ENCODE measurements around the gene HS3ST4. TPM values are rescaled to one million over a fixed set of nuclear protein-coding genes. Genes with fewer than 3 reads are reported as not detected.

Gene HS3ST4
- polyA plus RNA-seq, 1 donor (not counting 4 experiments of a cell fraction or from before 2014, with no cell fraction given): not detected

GRCh38 chr16:26139884-26140283, 448.1 kb downstream of the HS3ST4 start:
- TF ChIP-seq EZH2 (IDR thresholded peaks at IDR 0.05; ENCODE audit: low read length): no peak
- no peak for TF ChIP-seq CTCF (optimal IDR thresholded peaks at IDR 0.05 in 1 of 3, IDR thresholded peaks at IDR 0.05 in 1 of 3, conservative IDR thresholded peaks at IDR 0.05 in 1 of 3; ENCODE audit: extremely low read depth in 1 of 3, insufficient read depth in 2 of 3, low read length in 3 of 3)
- Histone ChIP-seq H3K4me3 (ENCODE audit: control insufficient read depth in 2 of 3, extremely low read depth in 1 of 3, insufficient read depth in 2 of 3, low read depth in 1 of 3, low read length in 3 of 3) (no peak overlapping the region), H3K36me3 (ENCODE audit: control insufficient read depth in 2 of 2, extremely low read depth in 1 of 2, insufficient read depth in 2 of 2, low read length in 2 of 2) (no peaks in the 10 kb centered on the region), H3K4me1 (ENCODE audit: control insufficient read depth, extremely low read depth, insufficient read depth, low read length) (no peaks in the 10 kb centered on the region), H3K9ac (ENCODE audit: control insufficient read depth, extremely low read depth, insufficient read depth, low read length) (no peak overlapping the region), H2AFZ (ENCODE audit: control insufficient read depth, low read length) (no peak overlapping the region), H3K79me2 (ENCODE audit: control insufficient read depth, insufficient read depth, low read length) (no peaks in the 10 kb centered on the region), H3K27me3 (ENCODE audit: control insufficient read depth, extremely low read depth, insufficient read depth, low read length) (no peaks in the 10 kb centered on the region), H3K27ac (ENCODE audit: control insufficient read depth, insufficient read depth, low read length) (no peak overlapping the region), H3K4me2 (ENCODE audit: control insufficient read depth, extremely low read depth, insufficient read depth, low read depth, low read length) (no peak overlapping the region), H3K9me3 (ENCODE audit: control insufficient read depth, low read depth, low read length) (peaks cover 3% of the 10 kb centered on the region), H4K20me1 (ENCODE audit: control insufficient read depth, extremely low read depth, insufficient read depth, low read length) (no peaks in the 10 kb centered on the region), H3K9me1 (ENCODE audit: control insufficient read depth, extremely low read depth, insufficient read depth, low read length) (no peaks in the 10 kb centered on the region)
- dilution Hi-C loops (cut with MboI; ENCODE audit: extremely low pct_ligation_motif_present, low sequenced_read_pairs): no loop called here
- no peak for FAIRE-seq
- DNase-seq (ENCODE audit: low read depth, low spot score): no peak

GRCh38 chr16:26149364-26150190, 457.8 kb downstream of the HS3ST4 start:
- no peak for FAIRE-seq

More at GRCh38 chr16:26149364-26150190, 457.8 kb downstream of the HS3ST4 start:
- no peaks in the 10 kb centered on the region for H3K27me3 ChIP-seq (ENCODE audit: control insufficient read depth, extremely low read depth, insufficient read depth, low read length)
- no peaks in the 10 kb centered on the region for H3K9me1 ChIP-seq (ENCODE audit: control insufficient read depth, extremely low read depth, insufficient read depth, low read length)
- no peaks in the 10 kb centered on the region for H3K36me3 ChIP-seq (ENCODE audit: control insufficient read depth in 2 of 2, extremely low read depth in 1 of 2, insufficient read depth in 2 of 2, low read length in 2 of 2)
- no peak for DNase-seq (ENCODE audit: low read depth, low spot score)
- H3K9me3 ChIP-seq (ENCODE audit: control insufficient read depth, low read depth, low read length): no peaks in the 10 kb centered on the region
- H2AFZ ChIP-seq (ENCODE audit: control insufficient read depth, low read length): no peak overlapping the region
- no peaks in the 10 kb centered on the region for H3K79me2 ChIP-seq (ENCODE audit: control insufficient read depth, insufficient read depth, low read length)
- TF ChIP-seq EZH2 (IDR thresholded peaks at IDR 0.05; ENCODE audit: low read length) (no peak), CTCF (optimal IDR thresholded peaks at IDR 0.05 in 1 of 3, IDR thresholded peaks at IDR 0.05 in 1 of 3, conservative IDR thresholded peaks at IDR 0.05 in 1 of 3; ENCODE audit: extremely low read depth in 1 of 3, insufficient read depth in 2 of 3, low read length in 3 of 3) (no peak)
- dilution Hi-C loops (cut with MboI; ENCODE audit: extremely low pct_ligation_motif_present, low sequenced_read_pairs): no loop called here
- H3K4me2 ChIP-seq (ENCODE audit: control insufficient read depth, extremely low read depth, insufficient read depth, low read depth, low read length): no peak overlapping the region
- H3K9ac ChIP-seq (ENCODE audit: control insufficient read depth, extremely low read depth, insufficient read depth, low read length): no peak overlapping the region
- H3K4me3 ChIP-seq (ENCODE audit: control insufficient read depth in 2 of 3, extremely low read depth in 1 of 3, insufficient read depth in 2 of 3, low read depth in 1 of 3, low read length in 3 of 3): no peak overlapping the region
- H4K20me1 ChIP-seq (ENCODE audit: control insufficient read depth, extremely low read depth, insufficient read depth, low read length): no peaks in the 10 kb centered on the region
- H3K4me1 ChIP-seq (ENCODE audit: control insufficient read depth, extremely low read depth, insufficient read depth, low read length): no peaks in the 10 kb centered on the region
- no peak overlapping the region for H3K27ac ChIP-seq (ENCODE audit: control insufficient read depth, insufficient read depth, low read length)
